Activated CD4-positive, alpha-beta T cell treated with anti-CD3 and anti-CD28 coated beads, Interleukin-2, amount 10 ng/mL, durations not matched to agents 7 days and 5 days (primary cell): ENCODE results near the gene OR8U1. TPM values are rescaled to one million over a fixed set of nuclear protein-coding genes. Genes with fewer than 3 reads are reported as not detected.

Experiments used
- total RNA-seq, 2 experiments: library from RNA; stranded (reverse); gene quantifications; one replicate each; pipeline ENCODE4 v1.2.3, GENCODE V29; 2021

OR8U1 gene
- total RNA-seq, 2 experiments from 2014 or later = not detected

Other genes starting within 250 kb of the OR8U1 start
- gene OR8J3, start 235.4 kb upstream of the OR8U1 start, total RNA-seq = not detected
- not detected for gene OR8K5, start 215.3 kb upstream of the OR8U1 start, total RNA-seq
- not detected for gene OR5J2, start 199.0 kb upstream of the OR8U1 start, total RNA-seq
- not detected for gene OR5T2, start 141.4 kb upstream of the OR8U1 start, total RNA-seq
- not detected for gene OR5T3, start 123.4 kb upstream of the OR8U1 start, total RNA-seq
- not detected for gene OR5T1, start 101.5 kb upstream of the OR8U1 start, total RNA-seq
- not detected for gene OR8H1, start 83.4 kb upstream of the OR8U1 start, total RNA-seq
- gene OR8K3, start 60.5 kb upstream of the OR8U1 start, total RNA-seq = not detected
- not detected for gene OR8K1, start 29.6 kb upstream of the OR8U1 start, total RNA-seq
- gene OR8J1, start 21.3 kb upstream of the OR8U1 start, total RNA-seq = not detected
- not detected for gene OR5AL1, start 37.1 kb downstream of the OR8U1 start, total RNA-seq
- not detected for gene OR5M3, start 97.7 kb downstream of the OR8U1 start, total RNA-seq
- gene OR5M8, start 115.7 kb downstream of the OR8U1 start, total RNA-seq = not detected
- gene OR5M11, start 167.6 kb downstream of the OR8U1 start, total RNA-seq = not detected
- gene OR5M10, start 202.1 kb downstream of the OR8U1 start, total RNA-seq = not detected
- not detected for gene OR5M1, start 239.2 kb downstream of the OR8U1 start, total RNA-seq